ENCODE measurements around the gene UBTD2. TPM values are rescaled to one million over a fixed set of nuclear protein-coding genes. Genes with fewer than 3 reads are reported as not detected.

The UBTD2 gene
- total RNA-seq, 2 donors from 2014 or later, result 13.5 to 20.8 TPM

DNA sequence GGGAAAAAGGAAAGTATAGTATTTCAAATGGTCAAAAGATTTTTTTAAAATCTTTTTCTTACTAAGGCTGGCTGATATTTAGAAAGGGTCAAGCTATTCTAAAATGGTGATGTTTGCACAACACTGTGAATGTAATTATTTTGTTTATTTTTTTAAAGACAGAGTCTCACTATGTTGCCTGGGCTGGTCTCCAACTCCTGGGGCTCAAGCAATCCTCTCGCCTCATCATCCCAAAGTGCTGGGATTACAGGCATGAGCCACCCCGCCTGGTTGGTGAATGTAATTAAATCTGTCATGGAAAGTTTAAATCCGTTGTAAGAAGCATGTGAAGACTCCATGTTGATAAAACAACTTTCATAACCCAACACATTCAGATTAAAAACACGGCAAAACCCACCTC lies 2.6 kb downstream of the UBTD2 start:
- DNase-seq, result no peak
- 79 to 88% methylated on average over 4 of the region's 4 CpGs for WGBS, 2 donors
- Histone ChIP-seq H3K4me3 (no peak overlapping the region), H3K27ac (no peak overlapping the region), H3K9me3 (no peaks in the 10 kb centered on the region), H3K27me3 (no peaks in the 10 kb centered on the region), H3K36me3 (replicated peaks in 1 of 2; ENCODE audit: insufficient read depth in 1 of 2, low read depth in 2 of 2) (no peaks in the 10 kb centered on the region), H3K4me1 (peaks cover 21% of the 10 kb centered on the region)
- TF ChIP-seq, protein P1, sequence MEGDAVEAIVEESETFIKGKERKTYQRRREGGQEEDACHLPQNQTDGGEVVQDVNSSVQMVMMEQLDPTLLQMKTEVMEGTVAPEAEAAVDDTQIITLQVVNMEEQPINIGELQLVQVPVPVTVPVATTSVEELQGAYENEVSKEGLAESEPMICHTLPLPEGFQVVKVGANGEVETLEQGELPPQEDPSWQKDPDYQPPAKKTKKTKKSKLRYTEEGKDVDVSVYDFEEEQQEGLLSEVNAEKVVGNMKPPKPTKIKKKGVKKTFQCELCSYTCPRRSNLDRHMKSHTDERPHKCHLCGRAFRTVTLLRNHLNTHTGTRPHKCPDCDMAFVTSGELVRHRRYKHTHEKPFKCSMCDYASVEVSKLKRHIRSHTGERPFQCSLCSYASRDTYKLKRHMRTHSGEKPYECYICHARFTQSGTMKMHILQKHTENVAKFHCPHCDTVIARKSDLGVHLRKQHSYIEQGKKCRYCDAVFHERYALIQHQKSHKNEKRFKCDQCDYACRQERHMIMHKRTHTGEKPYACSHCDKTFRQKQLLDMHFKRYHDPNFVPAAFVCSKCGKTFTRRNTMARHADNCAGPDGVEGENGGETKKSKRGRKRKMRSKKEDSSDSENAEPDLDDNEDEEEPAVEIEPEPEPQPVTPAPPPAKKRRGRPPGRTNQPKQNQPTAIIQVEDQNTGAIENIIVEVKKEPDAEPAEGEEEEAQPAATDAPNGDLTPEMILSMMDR (IDR thresholded peaks at IDR 0.05), result no peak
- no peak for TF ChIP-seq POLR2A (IDR thresholded peaks at IDR 0.05)
- no peak for ATAC-seq
- intact Hi-C loops (cut with DNase I), result no loop called here

DNA sequence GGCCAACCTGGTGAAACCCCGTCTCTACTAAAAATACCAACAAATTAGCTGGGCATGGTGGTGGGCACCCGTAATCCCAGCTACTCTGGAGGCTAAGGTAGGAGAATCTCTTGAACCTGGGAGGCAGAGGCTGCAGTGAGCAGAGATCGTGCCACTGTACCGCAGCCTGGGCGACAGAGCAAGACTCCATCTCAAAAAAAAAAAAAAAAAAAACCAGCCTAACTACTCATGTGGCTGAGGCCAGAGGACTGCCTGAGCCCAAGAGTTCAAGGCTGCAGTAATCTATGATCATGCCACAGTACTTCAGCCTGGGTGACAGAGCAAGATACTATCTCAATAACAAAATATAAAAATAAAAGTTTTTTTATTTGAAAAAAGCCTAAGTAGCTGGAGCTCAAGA lies 3.2 kb downstream of the UBTD2 start:
- peaks cover 21% of the 10 kb centered on the region for H3K4me1 ChIP-seq
- DNase-seq (no peak), ATAC-seq (no peak)
- intact Hi-C loops (cut with DNase I), result no loop called here
- H3K4me3 ChIP-seq, result no peak overlapping the region
- H3K36me3 ChIP-seq (replicated peaks in 1 of 2; ENCODE audit: insufficient read depth in 1 of 2, low read depth in 2 of 2), result no peaks in the 10 kb centered on the region
- H3K27me3 ChIP-seq, result no peaks in the 10 kb centered on the region
- no peaks in the 10 kb centered on the region for H3K9me3 ChIP-seq
- TF ChIP-seq, protein P1 (IDR thresholded peaks at IDR 0.05), result no peak
- no peak for TF ChIP-seq POLR2A (IDR thresholded peaks at IDR 0.05)
- no peak overlapping the region for H3K27ac ChIP-seq
- 76 to 77% methylated on average over 5 of the region's 5 CpGs for WGBS, 2 donors

DNA sequence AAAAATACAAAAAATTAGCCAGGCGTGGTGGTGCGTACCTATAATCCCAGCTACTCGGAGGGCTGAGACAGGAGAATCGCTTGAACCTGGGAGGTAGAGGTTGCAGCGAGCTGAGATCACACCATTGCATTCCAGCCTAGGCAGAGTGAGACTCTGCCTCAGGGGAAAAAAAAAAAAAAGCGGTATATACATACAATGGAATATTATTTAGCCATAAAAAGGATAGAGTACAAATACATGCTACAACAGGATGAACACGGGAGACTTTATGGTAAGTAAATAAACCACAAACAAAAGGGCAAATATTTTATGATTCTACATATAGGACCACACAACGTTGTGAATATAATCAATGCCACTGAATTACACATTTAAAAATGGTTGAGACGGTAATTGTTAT lies 5.2 kb downstream of the UBTD2 start:
- Histone ChIP-seq H3K9me3 (no peaks in the 10 kb centered on the region), H3K27me3 (no peaks in the 10 kb centered on the region), H3K4me1 (peaks cover 15% of the 10 kb centered on the region), H3K4me3 (no peak overlapping the region), H3K27ac (no peak overlapping the region), H3K36me3 (replicated peaks in 1 of 2; ENCODE audit: insufficient read depth in 1 of 2, low read depth in 2 of 2) (no peaks in the 10 kb centered on the region)
- ATAC-seq (no peak), DNase-seq (no peak)
- TF ChIP-seq, protein P1 (IDR thresholded peaks at IDR 0.05), result no peak
- TF ChIP-seq POLR2A (IDR thresholded peaks at IDR 0.05), result no peak
- intact Hi-C loops (cut with DNase I), result no loop called here
- 97 to 99% methylated on average over 9 of the region's 9 CpGs for WGBS, 2 donors

DNA sequence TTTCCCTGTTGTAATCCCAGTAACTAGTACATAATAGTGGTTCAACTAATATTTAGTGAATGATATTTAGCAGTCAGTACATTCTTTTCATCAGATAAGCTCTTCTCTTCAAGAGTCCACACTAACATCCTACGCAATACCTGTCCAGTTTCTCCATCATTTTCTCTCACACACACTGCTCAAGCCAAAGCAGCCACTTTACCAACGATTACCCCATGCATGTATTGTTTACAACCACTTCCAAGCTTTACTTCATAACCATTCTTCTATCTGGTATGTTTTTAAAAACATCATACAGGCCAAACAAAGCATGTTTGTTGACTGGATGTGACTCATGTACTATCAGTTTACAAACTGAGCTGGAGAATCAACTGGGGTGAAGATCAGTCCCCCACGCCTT lies 7.3 kb downstream of the UBTD2 start:
- WGBS, 2 donors, result 76 to 82% methylated on average over 3 of the region's 3 CpGs
- TF ChIP-seq, protein P1 (IDR thresholded peaks at IDR 0.05), result no peak
- TF ChIP-seq POLR2A (IDR thresholded peaks at IDR 0.05), result no peak

DNA sequence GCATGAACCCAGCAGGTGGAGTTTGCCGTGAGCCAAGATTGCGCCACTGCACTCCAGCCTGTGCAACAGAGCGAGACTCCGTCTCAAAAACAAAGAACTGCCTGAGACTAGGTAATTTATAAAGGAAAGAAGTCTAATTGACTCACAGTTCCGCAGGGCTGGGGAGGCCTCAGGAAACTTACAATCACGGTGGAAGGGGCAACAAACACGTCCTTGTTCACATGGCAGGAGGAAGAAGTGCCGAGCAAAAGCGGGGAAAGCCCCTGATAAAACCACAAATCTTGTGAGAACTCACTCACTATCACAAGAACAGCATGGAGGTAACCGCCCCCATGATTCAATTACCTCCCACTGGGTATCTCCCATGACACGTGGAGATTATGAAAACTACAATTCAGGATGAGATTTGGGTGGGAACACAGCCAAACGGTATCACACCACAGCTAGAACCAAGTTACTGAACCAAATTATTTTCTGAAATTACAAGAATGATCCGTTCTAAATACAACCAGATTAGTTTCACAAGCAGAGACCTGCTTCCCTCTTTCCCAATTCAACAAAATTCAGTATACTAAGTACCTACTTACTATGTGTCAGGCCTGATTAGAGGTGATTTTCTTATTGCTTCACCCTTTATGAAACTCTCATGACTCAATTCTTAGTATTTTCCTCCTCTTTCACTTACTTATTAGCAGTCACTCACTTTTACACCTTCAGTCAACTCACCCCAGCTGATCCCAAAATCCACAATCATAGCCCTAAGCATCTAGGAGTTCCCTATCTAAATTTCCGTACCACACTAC lies 8.4 kb downstream of the UBTD2 start:
- H3K36me3 ChIP-seq (replicated peaks in 1 of 2; ENCODE audit: insufficient read depth in 1 of 2, low read depth in 2 of 2), result no peaks in the 10 kb centered on the region
- no peaks in the 10 kb centered on the region for H3K27me3 ChIP-seq
- no peaks in the 10 kb centered on the region for H3K4me1 ChIP-seq
- DNase-seq (no peak), ATAC-seq (no peak)
- H3K4me3 ChIP-seq, result no peak overlapping the region
- intact Hi-C loops (cut with DNase I), result no loop called here
- 79 to 88% methylated on average over 14 of the region's 14 CpGs for WGBS, 2 donors
- no peaks in the 10 kb centered on the region for H3K9me3 ChIP-seq
- TF ChIP-seq, protein P1 (IDR thresholded peaks at IDR 0.05), result no peak
- TF ChIP-seq POLR2A (IDR thresholded peaks at IDR 0.05), result no peak
- no peak overlapping the region for H3K27ac ChIP-seq

More for the DNA sequence above, 7.3 kb downstream of the UBTD2 start:
- intact Hi-C loops (cut with DNase I), result no loop called here
- DNase-seq (no peak), ATAC-seq (no peak)
- Histone ChIP-seq H3K4me1 (peaks cover 7% of the 10 kb centered on the region), H3K9me3 (no peaks in the 10 kb centered on the region), H3K27ac (no peak overlapping the region), H3K27me3 (no peaks in the 10 kb centered on the region), H3K4me3 (no peak overlapping the region), H3K36me3 (replicated peaks in 1 of 2; ENCODE audit: insufficient read depth in 1 of 2, low read depth in 2 of 2) (no peaks in the 10 kb centered on the region)
